Femur (tissue), 1 donor: ENCODE data around the gene TEX53.

Experiments
- DNase-seq: peaks from one replicate; pipeline ENCODE4 v3.0.0-alpha.2; 2017

The TEX53 gene

GRCh38 chr9:114657705-114658104 lies at the start of gene TEX53:
Gene TEX53, minus strand, starts transcription at chr9:114657805. Its CDS starts 31 bp downstream, at chr9:114657774.
- no peak for DNase-seq

- no peak for DNase-seq
These were observed 49.1 kb upstream of the TEX53 start for GRCh38 chr9:114706711-114707110.

DNA sequence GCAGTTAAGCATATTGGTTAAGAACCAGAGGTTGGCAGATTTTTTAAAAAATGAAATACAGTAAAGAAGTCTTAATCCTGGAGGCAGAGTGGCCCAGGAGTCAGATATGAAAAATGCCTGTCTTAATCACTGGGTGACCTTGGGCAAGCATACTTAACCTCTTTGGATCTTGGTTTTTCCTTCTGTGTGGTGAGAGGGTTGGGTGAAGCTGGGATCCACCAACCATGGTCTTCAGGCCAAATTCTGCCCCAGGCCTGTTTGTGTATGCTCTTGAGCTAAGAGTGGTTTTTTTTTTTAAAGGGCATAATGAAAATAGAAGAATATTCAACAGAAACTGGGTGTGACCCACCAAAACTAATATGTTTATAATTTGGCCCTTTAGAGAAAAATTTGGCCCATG lies 44.4 kb upstream of the TEX53 start:
- DNase-seq: no peak

DNA sequence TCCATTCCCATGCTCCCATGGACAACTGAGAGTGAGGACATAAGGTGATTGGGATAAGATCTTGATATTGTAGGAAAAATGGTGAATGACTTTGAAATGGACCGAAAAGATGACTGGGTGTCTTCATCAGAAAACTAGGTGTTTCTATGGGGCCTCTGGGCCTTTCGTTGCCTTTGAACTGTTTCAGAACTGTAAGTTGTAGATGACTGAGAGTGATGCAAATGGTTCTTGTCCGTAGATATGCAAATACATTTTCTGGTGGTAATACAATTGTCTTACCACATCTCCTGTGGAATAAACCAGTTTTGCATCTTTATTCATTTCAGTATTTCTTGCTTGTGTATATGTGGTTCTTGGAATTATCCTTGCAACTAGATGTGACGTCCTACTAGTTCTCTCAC lies 40.3 kb upstream of the TEX53 start:
- no peak for DNase-seq

- no peak for DNase-seq
These were observed 39.4 kb upstream of the TEX53 start for GRCh38 chr9:114696814-114697544.

DNA sequence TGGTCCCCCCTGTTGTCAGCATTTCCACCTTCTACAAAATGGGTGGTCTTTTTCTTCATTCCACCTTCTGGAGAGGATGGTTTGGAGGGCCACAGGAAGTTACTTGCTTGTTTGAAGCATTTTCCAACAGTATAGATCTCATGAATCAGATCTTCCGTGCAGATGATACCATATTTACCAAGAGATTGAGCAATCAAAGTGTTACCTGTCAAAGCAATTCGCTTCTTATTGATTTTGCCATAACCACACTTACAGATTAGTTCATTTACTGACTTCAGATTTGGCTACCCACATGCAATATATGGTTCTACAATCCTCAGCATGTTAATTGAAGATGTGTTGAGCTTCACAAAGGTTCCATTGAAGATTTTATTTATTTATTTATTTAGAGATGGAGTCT lies 38.3 kb upstream of the TEX53 start:
- DNase-seq: no peak

- DNase-seq: no peak
These were observed 37.2 kb upstream of the TEX53 start for GRCh38 chr9:114694719-114695269.

- no peak for DNase-seq
These were observed 36.5 kb upstream of the TEX53 start for GRCh38 chr9:114694146-114694545.

DNA sequence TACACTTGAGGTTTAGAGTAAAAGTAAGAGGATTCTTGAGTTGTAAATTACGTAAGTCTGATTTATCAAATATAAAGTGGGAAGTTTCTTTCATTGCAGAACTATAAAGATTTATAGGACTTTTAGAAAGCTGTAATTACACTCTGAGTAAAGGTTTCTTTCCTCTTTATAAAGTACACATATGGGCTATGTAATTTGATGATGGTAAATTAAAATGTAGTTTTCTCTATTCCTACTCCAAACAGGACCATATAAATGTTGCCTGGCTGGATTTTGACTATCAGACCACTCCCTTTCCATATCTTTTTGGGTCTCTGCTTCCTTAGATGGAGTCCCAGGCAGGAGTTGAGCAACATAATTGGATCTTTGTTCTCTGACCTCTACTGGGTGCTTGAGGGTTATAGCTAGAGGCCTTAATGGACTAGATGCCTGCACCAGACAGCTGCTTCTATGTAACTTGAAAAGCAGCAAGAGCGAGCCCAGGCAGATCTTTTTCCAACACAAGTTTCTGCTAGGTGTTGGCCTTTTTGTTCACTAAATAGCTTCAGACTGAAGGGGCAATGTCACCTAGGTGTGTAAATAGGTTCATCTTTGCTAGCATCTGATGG lies 35.7 kb upstream of the TEX53 start:
- DNase-seq: no peak

DNA sequence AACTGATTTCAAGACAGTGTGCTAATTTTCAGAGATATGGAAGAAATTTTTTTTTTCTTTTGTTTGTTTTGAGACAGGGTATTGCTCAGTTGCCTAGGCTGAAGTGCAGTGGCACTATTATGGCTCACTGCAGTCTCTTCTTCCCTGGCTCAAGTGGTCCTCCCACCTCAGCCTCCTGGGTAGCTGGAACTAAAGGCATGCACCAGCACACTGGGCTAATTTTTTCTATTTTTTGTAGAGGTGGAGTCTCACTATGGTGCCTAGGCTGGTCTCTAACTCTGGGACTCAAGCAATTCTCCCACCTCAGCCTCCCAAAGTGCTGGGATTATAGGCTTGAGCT lies 34.3 kb upstream of the TEX53 start:
- DNase-seq: no peak

GRCh38 chr9:114691046-114691955 lies 33.7 kb upstream of the TEX53 start:
- no peak for DNase-seq

DNA sequence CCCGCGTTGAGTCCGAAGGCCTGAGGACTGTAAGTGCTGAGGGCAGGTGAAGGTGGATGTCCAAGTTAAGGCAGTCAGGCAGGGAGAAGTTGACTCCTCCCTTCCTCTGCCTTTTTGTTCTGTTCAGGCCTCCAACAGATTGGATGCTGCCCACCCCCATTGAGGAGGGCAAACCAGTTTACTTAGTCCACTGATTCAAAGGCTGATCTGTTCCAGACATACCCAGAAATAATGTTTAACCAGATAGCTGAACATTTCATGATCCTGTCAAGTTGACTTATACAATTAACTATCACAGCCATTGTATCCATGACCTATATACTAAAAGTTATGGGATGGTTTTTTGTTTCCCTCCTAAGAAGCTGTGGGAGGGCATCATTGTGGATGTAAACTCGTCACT lies 32.7 kb upstream of the TEX53 start:
- no peak for DNase-seq

- DNase-seq: no peak
These were observed 32.2 kb upstream of the TEX53 start for GRCh38 chr9:114689813-114690212.

GRCh38 chr9:114688909-114689610 lies 31.5 kb upstream of the TEX53 start:
- no peak for DNase-seq

DNA sequence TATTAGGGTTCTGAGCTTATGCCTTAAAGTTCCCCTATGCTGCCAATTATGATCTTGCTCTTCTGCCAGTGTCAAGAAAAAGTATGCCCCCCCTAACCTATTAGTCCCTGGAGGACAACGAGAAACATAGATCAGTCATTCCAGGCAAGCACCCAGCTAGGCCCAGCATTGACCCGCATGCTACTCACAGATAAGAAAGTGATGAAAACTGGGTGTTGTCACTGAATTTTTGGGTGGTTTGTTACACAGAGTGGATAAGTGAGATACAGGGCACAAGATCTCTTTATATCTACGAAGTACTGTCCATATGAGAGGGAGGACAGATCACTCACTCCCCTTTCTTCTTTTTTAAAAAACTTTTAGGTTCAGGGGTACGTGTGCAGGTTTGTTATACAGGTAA lies 30.8 kb upstream of the TEX53 start:
- no peak for DNase-seq

- no peak for DNase-seq
These were observed 29.4 kb upstream of the TEX53 start for GRCh38 chr9:114687034-114687433.

DNA sequence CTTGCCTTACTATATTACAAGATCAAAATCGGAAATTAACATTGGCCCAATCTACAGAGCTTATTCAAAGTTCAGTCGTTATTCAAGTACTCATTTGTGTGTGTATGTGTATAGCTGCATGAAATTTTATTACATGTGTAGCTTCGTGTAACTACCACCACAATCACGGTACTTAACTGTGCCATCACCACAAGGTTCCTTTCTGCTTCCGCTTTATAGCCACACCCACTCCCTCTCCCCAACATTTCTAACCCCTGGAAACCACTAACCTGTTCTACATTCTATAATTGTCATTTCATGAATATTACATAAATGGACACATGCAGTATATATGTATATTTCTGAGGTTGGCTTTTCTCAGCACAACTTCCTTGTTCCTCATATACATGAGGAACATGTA lies 28.3 kb upstream of the TEX53 start:
- no peak for DNase-seq

GRCh38 chr9:114684036-114684435 lies 26.4 kb upstream of the TEX53 start:
- no peak for DNase-seq

DNA sequence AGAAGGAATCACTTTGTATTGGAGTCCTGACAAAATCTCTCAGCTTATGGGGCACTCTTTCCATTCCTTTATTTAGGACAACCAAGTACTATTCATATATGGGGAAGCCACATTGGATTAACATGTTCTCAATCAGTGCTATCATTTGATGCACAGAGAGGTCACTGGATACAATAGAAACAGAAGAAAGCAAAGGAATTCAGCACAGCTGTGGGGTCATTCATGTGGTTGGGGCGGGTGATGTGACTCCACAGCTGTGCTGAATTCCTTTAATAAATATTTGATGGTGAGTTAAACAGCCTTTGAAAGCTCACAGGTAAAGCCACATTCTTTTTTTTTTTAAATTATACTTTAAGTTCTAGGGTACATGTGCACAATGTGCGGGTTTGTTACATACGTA lies 25.2 kb upstream of the TEX53 start:
- no peak for DNase-seq

DNA sequence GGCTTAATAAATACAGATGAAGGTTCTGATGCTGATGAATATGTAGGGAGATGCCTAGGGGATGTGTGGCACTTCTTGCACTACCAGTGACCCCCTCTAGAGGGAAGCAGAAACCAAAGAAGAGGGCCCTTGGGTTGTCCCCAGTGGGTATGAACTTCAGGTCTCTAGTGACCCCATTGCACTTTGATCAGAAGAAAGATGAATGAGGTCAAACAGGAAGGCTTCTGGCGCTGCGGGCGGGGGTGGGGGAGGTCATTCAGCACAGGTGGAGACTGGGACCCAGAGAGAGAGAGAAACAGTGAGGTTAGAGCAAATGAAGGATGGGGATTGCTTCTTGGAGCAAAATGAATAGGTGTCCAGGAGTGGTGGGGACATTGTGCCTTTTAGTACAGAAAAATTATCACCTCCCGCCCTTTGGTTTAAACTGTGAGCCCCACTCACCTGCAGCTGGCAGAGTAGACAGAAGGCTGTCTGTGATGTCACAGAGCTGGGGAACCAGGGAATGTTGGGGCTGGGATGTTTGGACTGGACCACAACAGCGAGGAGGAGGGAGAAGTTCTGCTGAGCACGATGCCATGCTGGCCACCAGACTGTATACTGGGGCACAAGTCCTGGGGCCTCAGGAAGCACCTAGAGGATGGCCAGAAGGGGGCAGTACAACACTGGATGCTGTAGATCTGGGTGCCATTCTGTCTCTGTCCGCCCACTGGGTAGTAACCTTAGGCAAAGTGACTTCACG lies 24.2 kb upstream of the TEX53 start, which contains the start of gene TEX48:
TEX48 (minus strand) TSS at position 599 of the 739 bp plus-strand sequence. CDS start 10,469 bp downstream, outside the sequence.
- DNase-seq: peak; percentile 64

- DNase-seq: no peak
These were observed 22.8 kb upstream of the TEX53 start for GRCh38 chr9:114680259-114681001.
